GM13977 (cell line): ENCODE measurements around the gene UNCX.

Experiments
- DNase-seq: peaks from one replicate; pipeline ENCODE4 v3.0.0; 2012; ENCODE audit warnings: low spot score
- CTCF ChIP-seq: IDR thresholded peaks from 2 replicates; pipeline ENCODE4 v1.5.1; 2012; ENCODE audit warnings: mild to moderate bottlenecking, control low read depth; ENCODE audit not compliant: insufficient read depth; ENCODE audit errors: extremely low read depth, missing control alignments
- in situ Hi-C: fragments of 300-500 bp; cut with MboI; formaldehyde crosslinking; loops from one replicate; pipeline ENCODE4 v1.12.0; 2022; ENCODE audit warnings: low sequenced_read_pairs, low pct_unique_long_range_greater_than_20kb, mixed read lengths, inconsistent platforms; ENCODE audit not compliant: unreplicated experiment

UNCX gene

GRCh38 chr7:1283941-1284742 lies 51.5 kb downstream of the UNCX start:
- DNase-seq, result no peak
- TF ChIP-seq CTCF, result no peak
- in situ Hi-C loops, result no loop called here

GRCh38 chr7:1284743-1285458 lies 52.2 kb downstream of the UNCX start:
- DNase-seq, result no peak
- TF ChIP-seq CTCF, result no peak
- in situ Hi-C loops, result no loop called here

- TF ChIP-seq CTCF, result no peak
- DNase-seq, result no peak
- in situ Hi-C loops, result no loop called here
These were observed 53.1 kb downstream of the UNCX start for GRCh38 chr7:1285556-1286301.
